PC-9 (cell line): ENCODE results near the gene SCAP. TPM values are rescaled to one million over a fixed set of nuclear protein-coding genes. Genes with fewer than 3 reads are reported as not detected.
A peak's percentile ranks its signal among the peaks of the same experiment; 100 is the strongest.

ENCODE experiments used
- BruUV-seq: library from RNA; stranded (reverse); fragments of 400-500 nt; replicated peaks from 2 replicates; lab custom pipeline; 2021; lab: Mats Ljungman, UMichigan
- CTCF ChIA-PET: fragments of 300-600 bp; sonication (Branson Sonifier 250); formaldehyde crosslinking; loops from one replicate; lab custom pipeline; 2022; ENCODE audit warnings: antibody characterized with exemption; lab: Charles Lee
- POLR2A ChIA-PET: fragments of 300-600 bp; sonication (Branson Sonifier 250); formaldehyde crosslinking; loops from one replicate; lab custom pipeline; 2022; ENCODE audit warnings: antibody characterized with exemption; ENCODE audit not compliant: unreplicated experiment; lab: Charles Lee
- DNase-seq, 2 experiments: peaks; one replicate each; pipeline versions ENCODE4 v3.0.0 to v3.0.0-alpha.2; 2015 to 2022; ENCODE audit warnings: mixed read lengths in 1 of 2
- H2AFZ ChIP-seq: fragments of 200-600 bp; sonication (generic); 2 replicates; pipeline ENCODE4 v1.8.1; 2017; ENCODE audit warnings: antibody characterized with exemption
- H3F3A ChIP-seq: fragments of 200-600 bp; sonication (generic); 2 replicates; pipeline ENCODE4 v1.8.1; 2017; ENCODE audit warnings: antibody characterized with exemption, mild to moderate bottlenecking, low read depth; ENCODE audit not compliant: insufficient read depth
- H3K27ac ChIP-seq: fragments of 200-600 bp; sonication (generic); 2 replicates; pipeline ENCODE4 v1.6.1; 2016; ENCODE audit warnings: mixed run types
- H3K27me3 ChIP-seq: fragments of 200-600 bp; sonication (generic); 2 replicates; pipeline ENCODE4 v1.6.1; 2016; ENCODE audit warnings: low read depth, mixed run types; ENCODE audit not compliant: insufficient read depth
- H3K36me3 ChIP-seq: fragments of 200-600 bp; sonication (generic); 2 replicates; pipeline ENCODE4 v1.6.1; 2016; ENCODE audit warnings: low read depth, mixed run types
- H3K4me1 ChIP-seq: fragments of 200-600 bp; sonication (generic); replicated peaks from 2 replicates; pipeline ENCODE4 v1.6.1; 2016; ENCODE audit warnings: mixed run types; ENCODE audit not compliant: insufficient read depth
- H3K4me2 ChIP-seq: fragments of 200-600 bp; sonication (generic); 2 replicates; pipeline ENCODE4 v1.6.1; 2017; ENCODE audit warnings: mixed run types
- H3K4me3 ChIP-seq: fragments of 200-600 bp; sonication (generic); 2 replicates; pipeline ENCODE4 v1.6.1; 2016; ENCODE audit warnings: mixed run types
- H3K79me2 ChIP-seq: fragments of 200-600 bp; sonication (generic); 2 replicates; pipeline ENCODE4 v1.6.1; 2017; ENCODE audit warnings: low read depth, mixed run types
- H3K9me2 ChIP-seq: fragments of 200-600 bp; sonication (generic); 2 replicates; pipeline ENCODE4 v1.8.1; 2017; ENCODE audit warnings: mild to moderate bottlenecking; ENCODE audit not compliant: insufficient read depth
- H3K9me3 ChIP-seq: fragments of 200-600 bp; sonication (generic); 2 replicates; pipeline ENCODE4 v1.8.1; 2016; ENCODE audit warnings: low read depth; ENCODE audit not compliant: insufficient read depth
- H4K20me1 ChIP-seq: fragments of 200-600 bp; sonication (generic); 2 replicates; pipeline ENCODE4 v1.8.1; 2017; ENCODE audit not compliant: insufficient read depth
- EZH2 ChIP-seq: fragments of 200-600 bp; sonication (generic); IDR thresholded peaks from 2 replicates; pipeline ENCODE4 v1.8.0; 2017; ENCODE audit warnings: antibody characterized with exemption, low read depth
- intact Hi-C: fragments of 100-400 bp; cut with micrococcal nuclease; formaldehyde crosslinking; loops from one replicate; pipeline ENCODE4 v1.10.0; 2022; ENCODE audit not compliant: unreplicated experiment
- total RNA-seq: library from RNA; stranded (reverse); gene quantifications from 2 replicates; pipeline ENCODE4 v1.2.3, GENCODE V29; 2021
- TF ChIP-seq, protein P1 (sequence below): fragments of 200-600 bp; sonication (generic); conservative IDR thresholded peaks from 2 replicates; pipeline ENCODE4 v1.6.1; 2017; ENCODE audit warnings: mixed run types, antibody characterized with exemption, mild to moderate bottlenecking, moderate library complexity

Gene SCAP
- total RNA-seq, 1 experiment from 2014 or later = 71.5 TPM

DNA sequence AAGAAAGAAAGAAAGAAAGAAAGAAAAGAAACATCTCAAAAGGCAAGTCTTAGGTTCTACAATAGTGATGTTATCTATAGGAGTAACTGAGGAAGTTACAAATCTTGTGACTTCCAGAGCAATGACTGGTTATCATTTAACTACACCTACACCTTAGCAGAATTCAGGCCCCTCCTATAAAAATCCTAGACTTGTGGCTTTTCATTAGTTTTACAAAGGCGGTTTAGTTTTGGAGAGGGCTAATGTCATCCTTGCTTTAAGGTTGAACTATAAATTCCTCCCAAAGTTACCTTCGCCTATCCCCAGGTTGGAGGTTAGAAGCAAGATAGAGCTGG is 4.1 kb upstream of the SCAP start:
- no peak for DNase-seq
- TF ChIP-seq, protein P1, sequence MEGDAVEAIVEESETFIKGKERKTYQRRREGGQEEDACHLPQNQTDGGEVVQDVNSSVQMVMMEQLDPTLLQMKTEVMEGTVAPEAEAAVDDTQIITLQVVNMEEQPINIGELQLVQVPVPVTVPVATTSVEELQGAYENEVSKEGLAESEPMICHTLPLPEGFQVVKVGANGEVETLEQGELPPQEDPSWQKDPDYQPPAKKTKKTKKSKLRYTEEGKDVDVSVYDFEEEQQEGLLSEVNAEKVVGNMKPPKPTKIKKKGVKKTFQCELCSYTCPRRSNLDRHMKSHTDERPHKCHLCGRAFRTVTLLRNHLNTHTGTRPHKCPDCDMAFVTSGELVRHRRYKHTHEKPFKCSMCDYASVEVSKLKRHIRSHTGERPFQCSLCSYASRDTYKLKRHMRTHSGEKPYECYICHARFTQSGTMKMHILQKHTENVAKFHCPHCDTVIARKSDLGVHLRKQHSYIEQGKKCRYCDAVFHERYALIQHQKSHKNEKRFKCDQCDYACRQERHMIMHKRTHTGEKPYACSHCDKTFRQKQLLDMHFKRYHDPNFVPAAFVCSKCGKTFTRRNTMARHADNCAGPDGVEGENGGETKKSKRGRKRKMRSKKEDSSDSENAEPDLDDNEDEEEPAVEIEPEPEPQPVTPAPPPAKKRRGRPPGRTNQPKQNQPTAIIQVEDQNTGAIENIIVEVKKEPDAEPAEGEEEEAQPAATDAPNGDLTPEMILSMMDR = no peak
- TF ChIP-seq EZH2 = no peak
- peaks cover 7% of the 10 kb centered on the region for H3K79me2 ChIP-seq
- no peaks in the 10 kb centered on the region for H3K9me3 ChIP-seq
- H4K20me1 ChIP-seq = no peaks in the 10 kb centered on the region
- H3K9me2 ChIP-seq = no peaks in the 10 kb centered on the region
- H3K27ac ChIP-seq = no peak overlapping the region
- H3K4me2 ChIP-seq = no peak overlapping the region
- intact Hi-C loops = no loop called here
- H3K27me3 ChIP-seq = no peaks in the 10 kb centered on the region
- no peaks in the 10 kb centered on the region for H3K4me1 ChIP-seq
- no peak overlapping the region for H3K4me3 ChIP-seq
- no peak overlapping the region for H2AFZ ChIP-seq
- H3K36me3 ChIP-seq = no peaks in the 10 kb centered on the region
- H3F3A ChIP-seq = no peaks in the 10 kb centered on the region
- CTCF ChIA-PET = no interaction called here
- POLR2A ChIA-PET = no interaction called here
- no TSS peak for BruUV-seq

DNA sequence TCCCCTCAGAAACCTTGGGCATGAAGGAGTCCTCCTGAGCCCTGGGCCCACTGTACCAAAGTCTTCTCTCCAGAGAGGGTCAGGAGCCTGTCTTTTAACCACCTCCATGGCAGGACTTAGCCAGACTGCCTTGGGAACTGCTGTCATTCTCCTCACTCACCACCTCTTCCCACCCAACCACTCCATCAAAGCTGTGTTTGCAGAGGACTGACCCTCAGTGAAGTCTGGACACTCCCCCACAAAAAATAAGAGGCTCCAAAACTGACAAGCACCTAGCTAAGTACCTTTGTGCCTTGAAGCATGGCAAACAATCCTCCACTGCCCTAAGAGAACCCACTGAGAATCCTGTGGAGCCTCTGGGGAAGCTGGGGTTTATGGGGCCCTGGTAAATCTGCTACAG is 2.3 kb upstream of the SCAP start:
- no peak overlapping the region for H2AFZ ChIP-seq
- peaks cover 25% of the 10 kb centered on the region for H3K79me2 ChIP-seq
- H3K9me3 ChIP-seq = no peaks in the 10 kb centered on the region
- H3K4me2 ChIP-seq = no peak overlapping the region
- ChIA-PET POLR2A (no interaction called here), CTCF (interaction anchor here (0.6 kb wide), 1 partner anchor 512 kb away, joined by 5 read pairs; no protein-coding TSS in a partner anchor)
- BruUV-seq = no TSS peak
- no peaks in the 10 kb centered on the region for H3K27me3 ChIP-seq
- H3K9me2 ChIP-seq = no peaks in the 10 kb centered on the region
- peaks cover 6% of the 10 kb centered on the region; the same call in 1 of the 2 replicates for H3K4me1 ChIP-seq
- peaks cover 11% of the 10 kb centered on the region; the same call in 1 of the 2 replicates for H4K20me1 ChIP-seq
- intact Hi-C loops = no loop called here
- H3K4me3 ChIP-seq = no peak overlapping the region
- H3F3A ChIP-seq = no peaks in the 10 kb centered on the region
- DNase-seq = no peak
- no peaks in the 10 kb centered on the region for H3K36me3 ChIP-seq
- TF ChIP-seq, protein P1 = no peak
- no peak for TF ChIP-seq EZH2
- no peak overlapping the region for H3K27ac ChIP-seq

DNA sequence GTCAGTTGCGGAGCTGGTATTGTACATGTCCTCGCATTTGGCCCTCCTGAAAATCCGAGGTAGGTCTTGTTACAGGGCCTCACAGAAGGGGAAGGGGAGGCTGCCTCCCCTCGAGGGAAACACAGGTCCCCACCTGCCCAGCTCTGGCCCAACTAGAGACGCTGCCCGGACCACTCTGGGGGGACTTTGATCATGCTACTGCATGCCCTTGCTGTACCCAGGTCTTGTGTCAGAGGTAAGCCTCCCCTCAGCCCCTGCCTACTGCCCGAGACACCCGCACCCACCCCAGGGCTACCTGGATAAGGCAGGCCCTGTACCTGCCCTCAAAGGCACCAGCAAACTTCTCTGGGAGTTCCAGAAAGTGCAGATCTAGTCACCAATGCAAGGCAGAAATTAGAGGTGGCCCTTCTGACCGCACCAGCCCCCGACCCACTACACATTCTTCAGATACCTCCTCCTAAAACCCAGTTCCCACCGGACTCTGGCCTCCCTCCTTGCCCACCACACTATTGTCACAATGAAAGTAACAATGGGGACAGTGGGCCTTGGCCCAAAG is 981 bp upstream of the SCAP start:
- DNase-seq = no peak
- H3K9me2 ChIP-seq = no peaks in the 10 kb centered on the region
- H4K20me1 ChIP-seq = peaks cover 13% of the 10 kb centered on the region; the same call in 1 of the 2 replicates
- ChIA-PET CTCF (interaction anchor here (0.6 to 1.8 kb wide), 2 partner anchors 56 to 558 kb away, joined by 4 to 7 read pairs; no protein-coding TSS in a partner anchor), POLR2A (interaction anchor here (0.6 kb wide), 1 partner anchor 104 kb away, joined by 3 read pairs; no protein-coding TSS in a partner anchor)
- H2AFZ ChIP-seq = peak overlapping the region; percentile 90; the same call in 1 of the 2 replicates
- H3F3A ChIP-seq = no peaks in the 10 kb centered on the region
- H3K4me2 ChIP-seq = peak overlapping the region; percentile 97
- no peaks in the 10 kb centered on the region for H3K9me3 ChIP-seq
- TF ChIP-seq, protein P1 = no peak
- no peak for TF ChIP-seq EZH2
- H3K4me1 ChIP-seq = peaks cover 6% of the 10 kb centered on the region; the same call in 1 of the 2 replicates
- no peaks in the 10 kb centered on the region for H3K27me3 ChIP-seq
- intact Hi-C loops = loop anchor here (1.0 kb wide), 1 partner anchor 55 kb away; no protein-coding TSS in a partner anchor
- no TSS peak for BruUV-seq
- H3K27ac ChIP-seq = no peak overlapping the region
- no peaks in the 10 kb centered on the region for H3K36me3 ChIP-seq
- H3K79me2 ChIP-seq = peaks cover 34% of the 10 kb centered on the region
- H3K4me3 ChIP-seq = peak overlapping the region; percentile 94; the same call in 1 of the 2 replicates
